IPS-15b (cell line): ENCODE data around the gene CTXN2.

Experiments used
- H3K27me3 ChIP-seq: one replicate; pipeline ENCODE4 v1.6.1; 2013; ENCODE audit warnings: low read length; ENCODE audit not compliant: control insufficient read depth, insufficient read depth
- H3K36me3 ChIP-seq: one replicate; pipeline ENCODE4 v1.6.1; 2013; ENCODE audit warnings: low read length; ENCODE audit not compliant: control insufficient read depth, insufficient read depth
- H3K4me1 ChIP-seq: one replicate; pipeline ENCODE4 v1.6.1; 2013; ENCODE audit warnings: mild to moderate bottlenecking, low read length; ENCODE audit not compliant: control insufficient read depth, insufficient read depth
- H3K4me3 ChIP-seq: one replicate; pipeline ENCODE4 v1.5.1; 2013; ENCODE audit warnings: low read depth, low read length
- H3K9ac ChIP-seq: one replicate; pipeline ENCODE4 v1.6.1; 2013; ENCODE audit warnings: low read depth, mild to moderate bottlenecking, low read length
- H3K9me3 ChIP-seq: one replicate; pipeline ENCODE4 v1.6.1; 2013; ENCODE audit warnings: mild to moderate bottlenecking, low read length; ENCODE audit not compliant: control insufficient read depth, insufficient read depth

The CTXN2 gene

GRCh38 chr15:48191574-48192225, at the start of gene CTXN2:
CTXN2 (plus strand) TSS chr15:48191665; CDS start chr15:48201301, 9,636 bp downstream.
- no peaks in the 10 kb centered on the region for H3K9me3 ChIP-seq
- no peaks in the 10 kb centered on the region for H3K4me1 ChIP-seq
- no peaks in the 10 kb centered on the region for H3K36me3 ChIP-seq
- H3K27me3 ChIP-seq: peaks cover 20% of the 10 kb centered on the region
- no peak within 1 kb of the TSS for H3K9ac ChIP-seq
- peak within 1 kb of the TSS; percentile 62 for H3K4me3 ChIP-seq

- H3K36me3 ChIP-seq: no peaks in the 10 kb centered on the region
- H3K9me3 ChIP-seq: no peaks in the 10 kb centered on the region
- H3K27me3 ChIP-seq: no peaks in the 10 kb centered on the region
- no peak overlapping the region for H3K9ac ChIP-seq
- H3K4me1 ChIP-seq: no peaks in the 10 kb centered on the region
- no peak overlapping the region for H3K4me3 ChIP-seq
Observed at GRCh38 chr15:48143856-48144255, 47.6 kb upstream of the CTXN2 start.

GRCh38 chr15:48144889-48145288, 46.6 kb upstream of the CTXN2 start:
- Histone ChIP-seq H3K9me3 (no peaks in the 10 kb centered on the region), H3K9ac (no peak overlapping the region), H3K27me3 (no peaks in the 10 kb centered on the region), H3K4me1 (no peaks in the 10 kb centered on the region), H3K4me3 (no peak overlapping the region), H3K36me3 (no peaks in the 10 kb centered on the region)

- Histone ChIP-seq H3K9me3 (no peaks in the 10 kb centered on the region), H3K4me3 (no peak overlapping the region), H3K36me3 (no peaks in the 10 kb centered on the region), H3K9ac (no peak overlapping the region), H3K27me3 (no peaks in the 10 kb centered on the region), H3K4me1 (peaks cover 3% of the 10 kb centered on the region)
Observed at GRCh38 chr15:48145923-48146322, 45.5 kb upstream of the CTXN2 start.

- Histone ChIP-seq H3K4me1 (peaks cover 3% of the 10 kb centered on the region), H3K36me3 (no peaks in the 10 kb centered on the region), H3K27me3 (no peaks in the 10 kb centered on the region), H3K4me3 (no peak overlapping the region), H3K9me3 (no peaks in the 10 kb centered on the region), H3K9ac (no peak overlapping the region)
Observed at GRCh38 chr15:48147358-48147757, 44.1 kb upstream of the CTXN2 start.

- H3K9ac ChIP-seq: no peak overlapping the region
- no peak overlapping the region for H3K4me3 ChIP-seq
- H3K4me1 ChIP-seq: peaks cover 3% of the 10 kb centered on the region
- no peaks in the 10 kb centered on the region for H3K27me3 ChIP-seq
- H3K9me3 ChIP-seq: no peaks in the 10 kb centered on the region
- H3K36me3 ChIP-seq: no peaks in the 10 kb centered on the region
Observed at GRCh38 chr15:48149858-48150257, 41.6 kb upstream of the CTXN2 start.

- no peaks in the 10 kb centered on the region for H3K9me3 ChIP-seq
- peaks cover 3% of the 10 kb centered on the region for H3K4me1 ChIP-seq
- peaks cover under 1% of the 10 kb centered on the region for H3K36me3 ChIP-seq
- no peaks in the 10 kb centered on the region for H3K27me3 ChIP-seq
- no peak overlapping the region for H3K9ac ChIP-seq
- H3K4me3 ChIP-seq: no peak overlapping the region
Observed at GRCh38 chr15:48153526-48153925, 37.9 kb upstream of the CTXN2 start.

- Histone ChIP-seq H3K4me3 (no peak overlapping the region), H3K9ac (no peak overlapping the region), H3K9me3 (no peaks in the 10 kb centered on the region), H3K36me3 (no peaks in the 10 kb centered on the region), H3K4me1 (peaks cover 8% of the 10 kb centered on the region), H3K27me3 (no peaks in the 10 kb centered on the region)
Observed at GRCh38 chr15:48168616-48169015, 22.8 kb upstream of the CTXN2 start.

- Histone ChIP-seq H3K9me3 (no peaks in the 10 kb centered on the region), H3K9ac (no peak overlapping the region), H3K4me3 (no peak overlapping the region), H3K27me3 (no peaks in the 10 kb centered on the region), H3K4me1 (peaks cover 11% of the 10 kb centered on the region), H3K36me3 (no peaks in the 10 kb centered on the region)
Observed at GRCh38 chr15:48170981-48171380, 20.5 kb upstream of the CTXN2 start.

GRCh38 chr15:48175126-48175525, 16.3 kb upstream of the CTXN2 start:
- Histone ChIP-seq H3K27me3 (no peaks in the 10 kb centered on the region), H3K4me3 (no peak overlapping the region), H3K9me3 (no peaks in the 10 kb centered on the region), H3K4me1 (peaks cover 14% of the 10 kb centered on the region), H3K9ac (no peak overlapping the region), H3K36me3 (no peaks in the 10 kb centered on the region)

GRCh38 chr15:48176112-48176511, 15.4 kb upstream of the CTXN2 start:
- no peaks in the 10 kb centered on the region for H3K27me3 ChIP-seq
- no peaks in the 10 kb centered on the region for H3K36me3 ChIP-seq
- H3K9ac ChIP-seq: no peak overlapping the region
- no peaks in the 10 kb centered on the region for H3K9me3 ChIP-seq
- H3K4me3 ChIP-seq: no peak overlapping the region
- H3K4me1 ChIP-seq: peaks cover 6% of the 10 kb centered on the region

- Histone ChIP-seq H3K36me3 (no peaks in the 10 kb centered on the region), H3K9ac (no peak overlapping the region), H3K4me1 (peaks cover 6% of the 10 kb centered on the region), H3K27me3 (no peaks in the 10 kb centered on the region), H3K4me3 (peak overlapping the region; percentile 62), H3K9me3 (no peaks in the 10 kb centered on the region)
Observed at GRCh38 chr15:48176957-48177356, 14.5 kb upstream of the CTXN2 start.
